Measurements from ENCODE around the gene NCKAP5.

The NCKAP5 gene

DNA sequence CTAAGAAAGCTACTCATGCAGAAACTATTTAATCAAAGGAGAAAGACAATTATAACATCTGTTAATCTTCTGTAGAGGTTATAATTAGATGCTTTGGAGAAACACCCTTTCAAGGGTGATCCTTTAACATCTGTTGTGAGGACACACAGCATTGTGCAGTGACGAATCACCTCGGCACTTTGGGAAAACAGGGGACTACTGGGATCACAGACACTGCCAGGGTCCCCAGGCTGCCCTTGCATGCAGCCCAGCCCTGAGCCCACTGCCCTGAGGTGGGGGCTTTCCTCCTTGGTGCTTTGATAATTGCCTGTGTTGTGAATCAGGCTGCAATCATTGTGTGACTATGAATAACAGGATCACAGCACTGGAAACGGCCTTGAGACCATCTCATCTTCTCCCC lies 10.6 kb downstream of the NCKAP5 start:
- TF ChIP-seq, protein P1, sequence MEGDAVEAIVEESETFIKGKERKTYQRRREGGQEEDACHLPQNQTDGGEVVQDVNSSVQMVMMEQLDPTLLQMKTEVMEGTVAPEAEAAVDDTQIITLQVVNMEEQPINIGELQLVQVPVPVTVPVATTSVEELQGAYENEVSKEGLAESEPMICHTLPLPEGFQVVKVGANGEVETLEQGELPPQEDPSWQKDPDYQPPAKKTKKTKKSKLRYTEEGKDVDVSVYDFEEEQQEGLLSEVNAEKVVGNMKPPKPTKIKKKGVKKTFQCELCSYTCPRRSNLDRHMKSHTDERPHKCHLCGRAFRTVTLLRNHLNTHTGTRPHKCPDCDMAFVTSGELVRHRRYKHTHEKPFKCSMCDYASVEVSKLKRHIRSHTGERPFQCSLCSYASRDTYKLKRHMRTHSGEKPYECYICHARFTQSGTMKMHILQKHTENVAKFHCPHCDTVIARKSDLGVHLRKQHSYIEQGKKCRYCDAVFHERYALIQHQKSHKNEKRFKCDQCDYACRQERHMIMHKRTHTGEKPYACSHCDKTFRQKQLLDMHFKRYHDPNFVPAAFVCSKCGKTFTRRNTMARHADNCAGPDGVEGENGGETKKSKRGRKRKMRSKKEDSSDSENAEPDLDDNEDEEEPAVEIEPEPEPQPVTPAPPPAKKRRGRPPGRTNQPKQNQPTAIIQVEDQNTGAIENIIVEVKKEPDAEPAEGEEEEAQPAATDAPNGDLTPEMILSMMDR (conservative IDR thresholded peaks at IDR 0.05; ENCODE audit: control insufficient read depth, insufficient read depth, low read depth, low read length) = no peak
- no peak overlapping the region for H3K4me3 ChIP-seq (ENCODE audit: control insufficient read depth, low read depth, low read length)
- DNase-seq (ENCODE audit: low read depth) = no peak

DNA sequence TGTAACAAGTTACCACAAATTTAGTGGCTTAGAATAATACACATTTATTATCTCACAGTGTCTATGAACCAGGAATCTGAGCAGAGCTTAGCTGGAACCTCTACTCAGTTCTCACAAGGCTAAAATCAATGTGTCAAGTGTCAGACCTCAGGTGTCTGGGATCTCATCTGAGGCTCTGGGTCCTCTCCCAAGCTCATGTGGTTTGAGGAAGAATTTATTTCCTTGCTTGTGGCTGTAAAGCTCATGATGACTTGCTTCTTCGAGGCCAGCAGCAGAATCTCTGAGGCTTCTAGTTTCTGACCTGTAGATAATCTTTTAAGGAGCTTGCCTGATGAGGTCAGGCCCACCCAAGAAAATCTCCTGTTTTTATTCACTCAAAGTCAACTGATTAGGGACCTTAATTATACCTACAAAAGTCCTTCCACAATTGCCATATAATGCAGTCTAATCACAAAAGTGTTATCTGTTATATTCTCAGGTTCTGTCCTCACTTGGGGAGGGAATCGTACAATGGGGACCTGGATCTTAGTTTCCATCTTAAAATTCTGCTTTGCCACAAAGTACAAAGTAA lies 14.3 kb downstream of the NCKAP5 start:
- no peak for DNase-seq (ENCODE audit: low read depth)
- TF ChIP-seq, protein P1 (conservative IDR thresholded peaks at IDR 0.05; ENCODE audit: control insufficient read depth, insufficient read depth, low read depth, low read length) = no peak
- H3K4me3 ChIP-seq (ENCODE audit: control insufficient read depth, low read depth, low read length) = no peak overlapping the region

DNA sequence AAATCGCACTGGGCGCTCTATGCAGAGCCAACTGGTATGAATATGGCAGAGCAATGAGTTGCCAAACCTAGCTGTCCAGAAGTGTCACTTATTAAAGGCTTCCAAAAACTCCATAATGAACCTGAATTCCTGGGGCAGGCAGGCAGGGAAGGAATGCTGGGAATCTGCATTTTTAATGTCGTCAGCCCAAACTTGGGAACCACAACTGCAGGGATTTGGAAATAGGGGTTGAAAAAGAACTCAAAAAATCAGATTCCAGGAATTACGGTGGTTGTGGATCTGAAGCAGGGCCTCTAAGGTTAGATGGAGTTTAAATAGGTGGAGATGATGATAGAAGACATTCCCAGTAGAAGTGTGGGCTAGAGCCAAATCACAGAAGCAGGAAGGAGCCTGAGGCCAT lies 15.0 kb downstream of the NCKAP5 start:
- TF ChIP-seq, protein P1 (conservative IDR thresholded peaks at IDR 0.05; ENCODE audit: control insufficient read depth, insufficient read depth, low read depth, low read length) = no peak
- DNase-seq (ENCODE audit: low read depth) = no peak

DNA sequence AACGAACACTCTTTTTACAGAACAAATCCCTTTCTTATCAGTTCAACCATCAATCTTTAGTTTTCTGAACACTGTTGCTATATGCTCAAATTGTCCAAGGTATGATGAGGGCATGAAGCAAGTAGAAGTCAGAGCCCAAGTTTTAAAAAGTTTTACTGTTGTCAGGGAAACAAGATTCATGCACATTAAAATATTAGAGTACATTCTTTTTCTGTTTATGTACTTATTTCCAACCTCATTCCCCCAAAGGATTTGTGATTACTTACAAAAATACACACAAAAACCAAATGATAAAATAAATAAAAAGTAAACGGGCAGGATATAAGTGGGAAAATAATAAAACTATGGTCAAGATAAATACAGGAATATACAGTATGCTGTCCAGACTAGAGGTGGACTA lies 15.4 kb downstream of the NCKAP5 start:
- DNase-seq (ENCODE audit: low read depth) = no peak
- no peak overlapping the region for H3K4me3 ChIP-seq (ENCODE audit: control insufficient read depth, low read depth, low read length)
- TF ChIP-seq, protein P1 (conservative IDR thresholded peaks at IDR 0.05; ENCODE audit: control insufficient read depth, insufficient read depth, low read depth, low read length) = no peak

More for the DNA sequence above, 15.0 kb downstream of the NCKAP5 start:
- no peak overlapping the region for H3K4me3 ChIP-seq (ENCODE audit: control insufficient read depth, low read depth, low read length)

DNA sequence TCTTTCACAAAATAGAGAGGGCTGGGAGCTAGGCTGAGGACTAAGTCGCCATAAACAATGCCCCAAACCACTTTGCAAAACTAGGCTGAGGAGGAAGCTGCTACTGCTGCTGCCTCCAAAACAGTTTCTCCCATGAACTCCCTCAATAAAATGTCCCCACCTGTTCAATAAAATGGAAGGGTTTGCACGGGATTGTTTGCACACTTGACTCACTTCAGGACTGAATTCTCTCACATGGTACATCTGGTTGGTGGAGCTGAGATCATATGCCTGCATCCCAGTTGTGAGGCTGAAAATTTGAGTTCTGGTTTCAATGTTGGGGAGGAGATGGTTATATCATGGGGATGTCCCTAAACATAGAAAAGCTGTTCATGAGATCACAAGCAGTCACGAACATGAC lies 26.5 kb downstream of the NCKAP5 start:
- TF ChIP-seq, protein P1 (conservative IDR thresholded peaks at IDR 0.05; ENCODE audit: control insufficient read depth, insufficient read depth, low read depth, low read length) = no peak
- no peak overlapping the region for H3K4me3 ChIP-seq (ENCODE audit: control insufficient read depth, low read depth, low read length)
- no peak for DNase-seq (ENCODE audit: low read depth)

DNA sequence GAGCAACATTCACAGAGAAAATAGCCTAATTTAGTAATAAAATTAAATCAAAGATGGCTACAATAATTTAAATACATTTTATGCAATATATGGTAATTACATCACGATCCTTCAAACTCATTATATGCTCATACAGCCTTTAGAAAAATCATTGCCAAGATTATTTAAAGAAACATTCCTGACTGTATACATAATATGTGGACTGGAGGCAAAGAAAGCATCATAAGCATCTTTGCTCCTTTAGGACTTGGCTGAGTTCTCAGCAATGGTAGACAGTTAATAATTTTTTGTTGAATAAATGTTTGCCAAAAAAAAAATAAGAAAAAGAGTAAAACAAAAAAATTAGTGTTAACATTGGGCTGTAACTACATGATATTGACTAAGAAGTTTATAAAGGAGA lies 26.9 kb downstream of the NCKAP5 start:
- TF ChIP-seq, protein P1 (conservative IDR thresholded peaks at IDR 0.05; ENCODE audit: control insufficient read depth, insufficient read depth, low read depth, low read length) = no peak
- DNase-seq (ENCODE audit: low read depth) = no peak
- no peak overlapping the region for H3K4me3 ChIP-seq (ENCODE audit: control insufficient read depth, low read depth, low read length)

DNA sequence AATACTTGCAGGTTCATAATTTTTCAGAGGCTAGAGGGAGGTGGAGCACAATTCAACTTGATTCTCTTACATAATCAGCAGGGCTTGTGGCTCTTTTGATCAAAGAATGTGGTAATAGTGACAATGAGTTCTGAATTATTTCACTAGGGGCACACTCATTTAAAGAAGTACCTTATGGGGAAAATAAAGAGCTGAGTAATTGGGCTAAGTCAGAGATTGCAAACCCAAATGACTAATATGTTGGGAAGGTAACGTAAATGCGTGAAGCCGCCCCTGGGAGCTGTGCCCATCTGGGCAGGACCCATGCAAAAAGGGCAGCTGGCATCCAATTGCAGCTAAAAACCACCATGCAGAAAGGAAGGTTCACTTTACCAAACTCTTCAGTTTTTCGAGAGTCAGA lies 35.3 kb downstream of the NCKAP5 start:
- TF ChIP-seq, protein P1 (conservative IDR thresholded peaks at IDR 0.05; ENCODE audit: control insufficient read depth, insufficient read depth, low read depth, low read length) = no peak
- peak; percentile 0 for DNase-seq (ENCODE audit: low read depth)

More for the DNA sequence above, 35.3 kb downstream of the NCKAP5 start:
- no peak overlapping the region for H3K4me3 ChIP-seq (ENCODE audit: control insufficient read depth, low read depth, low read length)

All from fibroblast of mammary gland (primary cell).